Measurements from ENCODE around the gene CYP21A2.

- TF ChIP-seq ZNF70 (CRISPR knock-in tag; IDR thresholded peaks at IDR 0.05) (no peak), ZNF8 (CRISPR knock-in tag; IDR thresholded peaks at IDR 0.05) (no peak), PATZ1 (CRISPR knock-in tag; IDR thresholded peaks at IDR 0.05; ENCODE audit: borderline replicate concordance) (no peak), ESRRG (CRISPR knock-in tag; IDR thresholded peaks at IDR 0.05) (no peak), GLIS3 (CRISPR knock-in tag; IDR thresholded peaks at IDR 0.05) (no peak), ZFP30 (CRISPR knock-in tag; IDR thresholded peaks at IDR 0.05) (no peak), CSDC2 (CRISPR knock-in tag; IDR thresholded peaks at IDR 0.05) (no peak), ISL1 (CRISPR knock-in tag; IDR thresholded peaks at IDR 0.05) (no peak)
Observed at GRCh38 chr6:32087574-32088486, 49.6 kb downstream of the CYP21A2 start.
